ENCODE results near the gene SPRYD7. TPM values are rescaled to one million over a fixed set of nuclear protein-coding genes. Genes with fewer than 3 reads are reported as not detected.

SPRYD7 gene
- total and polyA plus RNA-seq, 2 of the 13 experiments (the other 11 are each of a cell fraction or from before 2014, with no cell fraction given): 2.7 to 5.9 TPM

- TF ChIP-seq CBX1 (IDR thresholded peaks at IDR 0.05; ENCODE audit: low read depth) (peak; percentile 96), ZNF451 (CRISPR knock-in tag; IDR thresholded peaks at IDR 0.05) (no peak; the same call in 1 of the 2 replicates), ZKSCAN5 (CRISPR knock-in tag; IDR thresholded peaks at IDR 0.05) (peak; percentile 72), SIX4 (CRISPR knock-in tag; IDR thresholded peaks at IDR 0.05) (peak; percentile 54; the same call in 1 of the 2 replicates), DBP (CRISPR knock-in tag; IDR thresholded peaks at IDR 0.05; ENCODE audit: not compliant biosample characterization) (no peak), PATZ1 (CRISPR knock-in tag; IDR thresholded peaks at IDR 0.05) (peak; percentile 96), HIVEP1 (CRISPR knock-in tag; IDR thresholded peaks at IDR 0.05) (peak; percentile 46; the same call in 1 of the 2 replicates), SRSF9 (IDR thresholded peaks at IDR 0.05; ENCODE audit: borderline replicate concordance, insufficient read depth, low read depth, low read length, poor library complexity, severe bottlenecking) (no peak), PAX8 (CRISPR knock-in tag; IDR thresholded peaks at IDR 0.05; ENCODE audit: borderline replicate concordance) (no peak), GATAD2A (CRISPR knock-in tag; IDR thresholded peaks at IDR 0.05) (peak; percentile 82; the same call in 1 of the 2 replicates), ZBTB39 (CRISPR knock-in tag; IDR thresholded peaks at IDR 0.05) (no peak; the same call in 1 of the 2 replicates), NFKB2 (CRISPR knock-in tag; IDR thresholded peaks at IDR 0.05; ENCODE audit: borderline replicate concordance) (peak; percentile 88; the same call in 1 of the 2 replicates), ZNF224 (CRISPR knock-in tag; IDR thresholded peaks at IDR 0.05) (0 out of 2 replicates have a peak, but pooled peaks have one; percentile 22), FOXC1 (CRISPR knock-in tag; IDR thresholded peaks at IDR 0.05; ENCODE audit: borderline replicate concordance) (no peak; the same call in 1 of the 2 replicates), MTA3 (CRISPR knock-in tag; IDR thresholded peaks at IDR 0.05) (no peak), ZBTB38 (CRISPR knock-in tag; IDR thresholded peaks at IDR 0.05) (0 out of 2 replicates have a peak, but pooled peaks have one; percentile 19), ZBTB2 (CRISPR knock-in tag; IDR thresholded peaks at IDR 0.05; ENCODE audit: low read depth) (peak; percentile 80; the same call in 1 of the 2 replicates), POGK (CRISPR knock-in tag; conservative IDR thresholded peaks at IDR 0.05) (peak; percentile 94), FOXO1 (CRISPR knock-in tag; IDR thresholded peaks at IDR 0.05) (peak; percentile 72), ZNF720 (CRISPR knock-in tag; IDR thresholded peaks at IDR 0.05) (no peak), ZNF713 (CRISPR knock-in tag; IDR thresholded peaks at IDR 0.05) (no peak; the same call in 1 of the 2 replicates)
These were observed at the start of gene SPRYD7 (continued) for GRCh38 chr13:49936075-49936967.
